Upper lobe of left lung (tissue), 4 donors: ENCODE results near the gene IFT88.

ENCODE experiments used
- POLR2A ChIP-seq, 4 donors: fragments of 450-650 bp; IDR thresholded peaks; one replicate each; pipeline ENCODE4 v1.5.1; 2016 to 2017; ENCODE audit warnings: antibody characterized with exemption in 4 of 4, mild to moderate bottlenecking in 2 of 4
- TF ChIP-seq, protein P1 (sequence below), 6 experiments: fragments of 450-650 bp in 4 of 6; fragments of 200-600 bp in 2 of 6; sonication (generic) in 2 of 6; IDR thresholded peaks; one replicate each; pipeline ENCODE4 v1.5.1; 2016 to 2019; ENCODE audit warnings: antibody characterized with exemption in 6 of 6

- TF ChIP-seq, protein P1, sequence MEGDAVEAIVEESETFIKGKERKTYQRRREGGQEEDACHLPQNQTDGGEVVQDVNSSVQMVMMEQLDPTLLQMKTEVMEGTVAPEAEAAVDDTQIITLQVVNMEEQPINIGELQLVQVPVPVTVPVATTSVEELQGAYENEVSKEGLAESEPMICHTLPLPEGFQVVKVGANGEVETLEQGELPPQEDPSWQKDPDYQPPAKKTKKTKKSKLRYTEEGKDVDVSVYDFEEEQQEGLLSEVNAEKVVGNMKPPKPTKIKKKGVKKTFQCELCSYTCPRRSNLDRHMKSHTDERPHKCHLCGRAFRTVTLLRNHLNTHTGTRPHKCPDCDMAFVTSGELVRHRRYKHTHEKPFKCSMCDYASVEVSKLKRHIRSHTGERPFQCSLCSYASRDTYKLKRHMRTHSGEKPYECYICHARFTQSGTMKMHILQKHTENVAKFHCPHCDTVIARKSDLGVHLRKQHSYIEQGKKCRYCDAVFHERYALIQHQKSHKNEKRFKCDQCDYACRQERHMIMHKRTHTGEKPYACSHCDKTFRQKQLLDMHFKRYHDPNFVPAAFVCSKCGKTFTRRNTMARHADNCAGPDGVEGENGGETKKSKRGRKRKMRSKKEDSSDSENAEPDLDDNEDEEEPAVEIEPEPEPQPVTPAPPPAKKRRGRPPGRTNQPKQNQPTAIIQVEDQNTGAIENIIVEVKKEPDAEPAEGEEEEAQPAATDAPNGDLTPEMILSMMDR (IDR thresholded peaks at IDR 0.05): no peak
- TF ChIP-seq POLR2A (IDR thresholded peaks at IDR 0.05): no peak
These were observed 41.6 kb downstream of the IFT88 start for GRCh38 chr13:20608438-20609020.
